Neuronal stem cell (in vitro differentiated cells): Measurements from ENCODE around the gene LCN10.

Experiments
- DNase-seq: peaks from one replicate; pipeline ENCODE4 v3.0.0-alpha.2; 2013; ENCODE audit warnings: low spot score
- H2AFZ ChIP-seq: one replicate; pipeline ENCODE4 v1.6.1; 2013; ENCODE audit warnings: mild to moderate bottlenecking, low read length, inconsistent platforms
- H2AK5ac ChIP-seq: 2 replicates; pipeline ENCODE4 v1.6.1; 2013; ENCODE audit warnings: low read depth, mild to moderate bottlenecking, inconsistent platforms, low read length, moderate library complexity, mixed read lengths
- H2BK120ac ChIP-seq: 2 replicates; pipeline ENCODE4 v1.6.1; 2013; ENCODE audit warnings: low read depth, mild to moderate bottlenecking, inconsistent platforms, low read length, moderate library complexity, mixed read lengths
- H2BK12ac ChIP-seq: one replicate; pipeline ENCODE4 v1.6.1; 2013; ENCODE audit warnings: low read length, inconsistent platforms
- H2BK15ac ChIP-seq: 2 replicates; pipeline ENCODE4 v1.6.1; 2013; ENCODE audit warnings: mild to moderate bottlenecking, low read length, inconsistent platforms, mixed read lengths
- H2BK5ac ChIP-seq: one replicate; pipeline ENCODE4 v1.6.1; 2013; ENCODE audit warnings: inconsistent platforms, mild to moderate bottlenecking, low read length, moderate library complexity
- H3K14ac ChIP-seq: one replicate; pipeline ENCODE4 v1.6.1; 2013; ENCODE audit warnings: low read length, inconsistent platforms
- H3K18ac ChIP-seq: 2 replicates; pipeline ENCODE4 v1.6.1; 2013; ENCODE audit warnings: low read length, inconsistent platforms
- H3K23ac ChIP-seq: 2 replicates; pipeline ENCODE4 v1.6.1; 2013; ENCODE audit warnings: low read depth, mild to moderate bottlenecking, mixed read lengths, low read length, inconsistent platforms; ENCODE audit not compliant: poor library complexity
- H3K27ac ChIP-seq: replicated peaks from 3 replicates; pipeline ENCODE4 v1.5.1; 2013; ENCODE audit warnings: low read length, inconsistent platforms
- H3K27me3 ChIP-seq, 3 experiments: 2 replicates each; pipeline ENCODE4 v1.6.1; 2013; ENCODE audit warnings: low read length in 3 of 3, mild to moderate bottlenecking in 2 of 3, inconsistent platforms in 1 of 3, low read depth in 1 of 3, mixed read lengths in 1 of 3, moderate library complexity in 1 of 3; ENCODE audit not compliant: control insufficient read depth in 3 of 3, insufficient read depth in 3 of 3
- H3K36me3 ChIP-seq, 2 donors: replicated peaks in 1 of 2; 2 replicates each; pipeline ENCODE4 v1.6.1; 2013; ENCODE audit warnings: low read length in 2 of 2; ENCODE audit not compliant: control insufficient read depth in 2 of 2, insufficient read depth in 2 of 2
- H3K4ac ChIP-seq: 2 replicates; pipeline ENCODE4 v1.6.1; 2013; ENCODE audit warnings: inconsistent platforms, mild to moderate bottlenecking, low read length, moderate library complexity
- H3K4me1 ChIP-seq, 2 donors: 1 replicate in 1 of 2; 2 replicates in 1 of 2; pipeline ENCODE4 v1.6.1; 2013; ENCODE audit warnings: low read length in 2 of 2, low read depth in 1 of 2; ENCODE audit not compliant: control insufficient read depth in 2 of 2, insufficient read depth in 1 of 2
- H3K4me2 ChIP-seq: one replicate; pipeline ENCODE4 v1.6.1; 2013; ENCODE audit warnings: mild to moderate bottlenecking, low read length, inconsistent platforms; ENCODE audit not compliant: insufficient read depth, poor library complexity, severe bottlenecking
- H3K4me3 ChIP-seq, 2 donors: 2 replicates each; pipeline ENCODE4 v1.5.1; 2013; ENCODE audit warnings: low read length in 2 of 2, mild to moderate bottlenecking in 2 of 2, inconsistent platforms in 1 of 2, moderate library complexity in 1 of 2
- H3K79me1 ChIP-seq: one replicate; pipeline ENCODE4 v1.6.1; 2013; ENCODE audit warnings: low read depth, mild to moderate bottlenecking, inconsistent platforms, low read length, moderate library complexity
- H3K9ac ChIP-seq: one replicate; pipeline ENCODE4 v1.6.1; 2013; ENCODE audit warnings: mild to moderate bottlenecking, low read depth, low read length, inconsistent platforms; ENCODE audit not compliant: poor library complexity
- H3K9me3 ChIP-seq, 2 donors: replicated peaks in 1 of 2; 2 replicates each; pipeline versions ENCODE3 to v1.6.1; 2013; ENCODE audit warnings: low read length in 2 of 2, mild to moderate bottlenecking in 2 of 2, inconsistent platforms in 1 of 2, low read depth in 1 of 2, mixed read lengths in 1 of 2, moderate library complexity in 1 of 2; ENCODE audit not compliant: control insufficient read depth in 2 of 2, insufficient read depth in 1 of 2
- H4K8ac ChIP-seq: one replicate; pipeline ENCODE4 v1.6.1; 2013; ENCODE audit warnings: low read depth, mild to moderate bottlenecking, inconsistent platforms, low read length, moderate library complexity
- H4K91ac ChIP-seq: one replicate; pipeline ENCODE4 v1.6.1; 2013; ENCODE audit warnings: low read length, low read depth, mild to moderate bottlenecking, inconsistent platforms; ENCODE audit not compliant: poor library complexity
- WGBS, 2 donors: extraction: QIAGEN DNeasy Blood & Tissue Kit; methylation state at CpG; one replicate each; pipeline ENCODE4 v1.1.7; 2013; ENCODE audit warnings: missing lambda C conversion rate in 2 of 2, mixed read lengths in 1 of 2; ENCODE audit not compliant: insufficient read length in 2 of 2, insufficient replicate concordance in 1 of 2; ENCODE audit errors: extremely low coverage in 2 of 2; 5-methylcytosine and 5-hydroxymethylcytosine counted together

LCN10 gene

GRCh38 chr9:136735812-136736480 lies 6.8 kb downstream of the LCN10 start:
- no peak overlapping the region for H3K23ac ChIP-seq
- H3K4me2 ChIP-seq, result no peak overlapping the region
- no peak overlapping the region for H3K4me3 ChIP-seq
- no peak overlapping the region for H3K27ac ChIP-seq
- H3K4me1 ChIP-seq, result no peaks in the 10 kb centered on the region
- H3K4ac ChIP-seq, result no peak overlapping the region
- H3K18ac ChIP-seq, result no peak overlapping the region
- no peak overlapping the region for H2BK5ac ChIP-seq
- peaks cover 0 to 47% (median 2%) of the 10 kb centered on the region in 3 experiments for H3K27me3 ChIP-seq
- no peaks in the 10 kb centered on the region for H3K36me3 ChIP-seq
- no peak overlapping the region for H4K8ac ChIP-seq
- H2BK12ac ChIP-seq, result peak overlapping the region; percentile 41
- H2BK15ac ChIP-seq, result no peak overlapping the region
- H3K14ac ChIP-seq, result peak overlapping the region; percentile 21
- no CpG with 5 or more reads among the region's 21 CpGs for WGBS, 2 donors
- H2AFZ ChIP-seq, result no peak overlapping the region
- no peak overlapping the region for H3K9ac ChIP-seq
- H4K91ac ChIP-seq, result no peak overlapping the region
- peaks cover 2% of the 10 kb centered on the region for H3K79me1 ChIP-seq
- no peak for DNase-seq
- H2BK120ac ChIP-seq, result no peak overlapping the region
- no peaks in the 10 kb centered on the region for H3K9me3 ChIP-seq
- peak overlapping the region; percentile 47 for H2AK5ac ChIP-seq

- WGBS, 2 donors, result no CpG with 5 or more reads among the region's 12 CpGs
- DNase-seq, result no peak
- H4K8ac ChIP-seq, result no peak overlapping the region
- H2AFZ ChIP-seq, result no peak overlapping the region
- H3K27ac ChIP-seq, result no peak overlapping the region
- no peak overlapping the region for H3K14ac ChIP-seq
- H2BK5ac ChIP-seq, result no peak overlapping the region
- H3K4me3 ChIP-seq, result no peak overlapping the region
- no peaks in the 10 kb centered on the region for H3K4me1 ChIP-seq
- H3K79me1 ChIP-seq, result peaks cover 2% of the 10 kb centered on the region
- no peaks in the 10 kb centered on the region for H3K9me3 ChIP-seq
- no peak overlapping the region for H2BK120ac ChIP-seq
- no peak overlapping the region for H3K4ac ChIP-seq
- no peak overlapping the region for H3K9ac ChIP-seq
- H3K27me3 ChIP-seq, result peaks cover 0 to 38% (median 2%) of the 10 kb centered on the region in 3 experiments
- H4K91ac ChIP-seq, result no peak overlapping the region
- H2AK5ac ChIP-seq, result no peak overlapping the region
- no peak overlapping the region for H2BK12ac ChIP-seq
- H2BK15ac ChIP-seq, result no peak overlapping the region
- no peaks in the 10 kb centered on the region for H3K36me3 ChIP-seq
- no peak overlapping the region for H3K23ac ChIP-seq
- H3K18ac ChIP-seq, result peak overlapping the region; percentile 38
- no peak overlapping the region for H3K4me2 ChIP-seq
Observed at GRCh38 chr9:136734837-136735496, 7.8 kb downstream of the LCN10 start.

GRCh38 chr9:136733611-136734010 lies 9.1 kb downstream of the LCN10 start:
- Histone ChIP-seq H3K9me3 (no peaks in the 10 kb centered on the region), H2BK12ac (no peak overlapping the region), H3K14ac (no peak overlapping the region), H3K79me1 (peaks cover 2% of the 10 kb centered on the region), H2BK15ac (no peak overlapping the region), H2AK5ac (peak overlapping the region; percentile 63), H3K36me3 (no peaks in the 10 kb centered on the region), H4K8ac (no peak overlapping the region), H2BK120ac (no peak overlapping the region), H3K27ac (no peak overlapping the region), H3K4ac (no peak overlapping the region), H3K4me1 (peaks cover 2 to 4% of the 10 kb centered on the region in 2 donors), H4K91ac (no peak overlapping the region), H3K18ac (peak overlapping the region; percentile 64), H3K9ac (no peak overlapping the region), H3K4me3 (no peak overlapping the region), H2AFZ (no peak overlapping the region), H3K23ac (no peak overlapping the region), H3K27me3 (peaks cover 0 to 24% (median 8%) of the 10 kb centered on the region in 3 experiments), H3K4me2 (no peak overlapping the region), H2BK5ac (no peak overlapping the region)
- no CpG with 5 or more reads among the region's 12 CpGs for WGBS, 2 donors
- no peak for DNase-seq

GRCh38 chr9:136732444-136733178 lies 10.1 kb downstream of the LCN10 start:
- no peak overlapping the region for H3K4me3 ChIP-seq
- no peak overlapping the region for H3K23ac ChIP-seq
- no peak overlapping the region for H3K9ac ChIP-seq
- DNase-seq, result no peak
- H3K79me1 ChIP-seq, result peaks cover 5% of the 10 kb centered on the region
- no peak overlapping the region for H3K14ac ChIP-seq
- no peaks in the 10 kb centered on the region for H3K36me3 ChIP-seq
- no peak overlapping the region for H4K8ac ChIP-seq
- WGBS, 2 donors, result no CpG with 5 or more reads among the region's 16 CpGs
- H3K9me3 ChIP-seq, result peaks cover 0 to under 1% of the 10 kb centered on the region in 2 donors
- no peak overlapping the region for H2BK5ac ChIP-seq
- no peak overlapping the region for H2AFZ ChIP-seq
- no peak overlapping the region for H2BK12ac ChIP-seq
- no peak overlapping the region for H2AK5ac ChIP-seq
- no peak overlapping the region for H2BK120ac ChIP-seq
- H3K27me3 ChIP-seq, result peaks cover 0 to 22% (median 13%) of the 10 kb centered on the region in 3 experiments
- H2BK15ac ChIP-seq, result no peak overlapping the region
- H3K27ac ChIP-seq, result no peak overlapping the region
- no peak overlapping the region for H3K18ac ChIP-seq
- H4K91ac ChIP-seq, result no peak overlapping the region
- H3K4me1 ChIP-seq, result peaks cover 2 to 4% of the 10 kb centered on the region in 2 donors
- no peak overlapping the region for H3K4me2 ChIP-seq
- H3K4ac ChIP-seq, result no peak overlapping the region
